HUES48 (cell line): ENCODE results near the gene PRR12.

ENCODE experiments used
- H3K27ac ChIP-seq: one replicate; pipeline ENCODE4 v1.7.0; 2013; ENCODE audit warnings: low read depth, low read length, inconsistent platforms
- H3K27me3 ChIP-seq: 2 replicates; pipeline ENCODE4 v1.6.1; 2013; ENCODE audit warnings: mild to moderate bottlenecking, low read length; ENCODE audit not compliant: control insufficient read depth, insufficient read depth
- H3K36me3 ChIP-seq: 2 replicates; pipeline ENCODE4 v1.6.1; 2013; ENCODE audit warnings: low read length; ENCODE audit not compliant: control insufficient read depth, insufficient read depth
- H3K4me1 ChIP-seq: 2 replicates; pipeline ENCODE4 v1.6.1; 2013; ENCODE audit warnings: mild to moderate bottlenecking, low read length; ENCODE audit not compliant: control insufficient read depth, insufficient read depth
- H3K4me3 ChIP-seq: 2 replicates; pipeline ENCODE4 v1.5.1; 2013; ENCODE audit warnings: mild to moderate bottlenecking, low read depth, low read length
- H3K9ac ChIP-seq: 2 replicates; pipeline ENCODE4 v1.6.1; 2013; ENCODE audit warnings: mild to moderate bottlenecking, low read depth, low read length, moderate library complexity
- H3K9me3 ChIP-seq: 2 replicates; pipeline ENCODE4 v1.6.1; 2013; ENCODE audit warnings: low read length; ENCODE audit not compliant: control insufficient read depth, insufficient read depth

PRR12 gene

DNA sequence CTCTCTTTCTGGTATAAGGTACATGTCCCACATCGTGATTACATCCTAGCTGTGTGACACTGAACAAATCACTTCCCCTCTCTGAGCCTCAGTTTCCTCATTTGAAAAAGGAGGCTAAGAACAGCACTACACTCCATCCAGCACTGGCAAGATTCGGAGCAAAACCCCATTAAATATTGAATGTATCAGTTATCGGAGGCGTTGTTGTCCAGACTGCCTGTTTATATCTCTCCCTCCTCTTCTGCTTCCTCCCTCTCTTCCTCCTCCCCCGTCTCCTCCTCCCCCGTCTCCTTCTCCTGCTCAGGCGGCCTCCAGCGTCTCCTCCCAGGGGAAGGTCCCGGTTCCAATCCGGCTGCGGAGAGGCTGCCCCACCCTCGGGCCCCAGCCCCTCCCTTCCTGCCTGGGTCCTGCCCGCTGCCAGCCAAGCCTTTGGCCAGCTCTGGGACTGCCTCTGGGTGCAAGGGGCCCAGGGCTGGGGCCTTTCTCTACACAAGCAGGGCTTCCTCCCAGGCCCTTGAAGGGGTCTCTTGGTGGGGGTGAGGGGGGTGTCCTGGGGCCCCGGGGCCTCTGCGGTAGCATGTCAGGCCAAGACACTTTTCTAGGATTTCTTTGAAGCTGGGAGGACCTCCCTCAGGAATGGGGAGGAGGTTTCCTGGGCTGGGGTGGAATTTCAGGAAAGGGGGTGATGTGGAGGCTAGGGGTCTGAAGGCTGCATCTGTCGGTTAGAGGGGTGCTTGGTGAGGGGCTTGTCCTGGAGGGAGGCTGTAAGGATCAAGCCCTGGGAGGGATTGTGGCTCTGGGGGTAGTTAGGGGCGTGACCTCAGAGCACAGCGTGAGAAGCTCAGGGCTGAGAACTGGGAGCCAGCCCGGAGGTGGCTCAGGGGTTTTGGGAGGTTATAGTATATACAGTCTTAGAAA is 47.1 kb downstream of the PRR12 start:
- Histone ChIP-seq H3K27me3 (no peaks in the 10 kb centered on the region), H3K9ac (no peak overlapping the region), H3K9me3 (no peaks in the 10 kb centered on the region), H3K4me3 (peak overlapping the region; percentile 54), H3K4me1 (peaks cover 20% of the 10 kb centered on the region), H3K27ac (peak overlapping the region; percentile 76), H3K36me3 (no peaks in the 10 kb centered on the region)

DNA sequence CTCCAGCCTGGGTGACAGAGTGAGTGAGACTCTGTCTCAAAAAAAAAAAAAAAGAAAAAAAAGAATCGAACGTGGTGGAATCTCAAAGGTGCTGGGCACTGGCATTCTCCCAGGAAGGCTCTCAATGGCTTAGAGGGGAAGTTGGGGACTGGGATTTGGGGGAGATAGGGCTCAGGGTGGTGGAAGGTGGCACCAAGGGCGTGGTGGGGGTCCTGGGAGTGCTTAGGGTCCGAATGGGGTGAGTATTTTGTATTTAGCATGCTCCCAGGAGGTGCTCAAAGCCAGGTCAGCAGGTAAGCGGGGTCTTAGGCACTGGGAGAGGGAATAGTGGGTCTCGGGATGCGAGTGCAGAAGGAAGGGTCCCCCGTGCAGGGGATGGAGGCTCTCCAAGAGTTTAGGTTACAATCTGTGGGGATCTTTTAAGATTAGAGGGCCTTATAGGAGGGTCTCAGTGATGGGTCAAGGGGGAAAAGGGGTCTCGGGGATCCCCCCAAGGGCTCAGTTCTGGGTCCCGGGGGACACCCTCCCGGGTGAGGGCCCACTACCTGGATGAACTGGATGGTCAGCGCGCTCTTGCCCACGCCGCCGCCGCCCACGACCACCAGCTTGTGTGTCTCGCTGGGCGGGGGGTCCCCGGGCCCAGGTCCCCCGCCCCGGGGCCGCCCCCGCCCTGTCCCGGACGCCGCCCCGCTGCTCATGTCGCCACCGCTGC is 48.6 kb downstream of the PRR12 start:
- Histone ChIP-seq H3K9me3 (no peaks in the 10 kb centered on the region), H3K4me1 (peaks cover 26% of the 10 kb centered on the region), H3K4me3 (peak overlapping the region; percentile 58), H3K36me3 (no peaks in the 10 kb centered on the region), H3K27ac (no peak overlapping the region), H3K9ac (no peak overlapping the region), H3K27me3 (no peaks in the 10 kb centered on the region)

- H3K9ac ChIP-seq: peak within 1 kb of the TSS; percentile 90
- peaks cover 26% of the 10 kb centered on the region for H3K4me1 ChIP-seq
- peak within 1 kb of the TSS; percentile 93 for H3K4me3 ChIP-seq
- H3K36me3 ChIP-seq: peaks cover 6% of the 10 kb centered on the region; the same call in 1 of the 2 replicates
- H3K27ac ChIP-seq: peak within 1 kb of the TSS; percentile 100
- no peaks in the 10 kb centered on the region for H3K9me3 ChIP-seq
- H3K27me3 ChIP-seq: no peaks in the 10 kb centered on the region
Measured at GRCh38 chr19:49640113-49640898, 49.3 kb downstream of the PRR12 start, which contains the start of gene RRAS. RRAS (minus strand) TSS chr19:49640143; CDS start chr19:49640098, 45 bp downstream.

GRCh38 chr19:49641688-49642491 is 50.9 kb downstream of the PRR12 start, which contains the start of gene SCAF1:
SCAF1 (plus strand) TSS chr19:49642209; CDS start chr19:49645027, 2,818 bp downstream.
- Histone ChIP-seq H3K4me3 (peak within 1 kb of the TSS; percentile 93), H3K27me3 (no peaks in the 10 kb centered on the region), H3K36me3 (peaks cover 22% of the 10 kb centered on the region), H3K4me1 (peaks cover 26% of the 10 kb centered on the region), H3K9me3 (no peaks in the 10 kb centered on the region), H3K9ac (peak within 1 kb of the TSS; percentile 90), H3K27ac (peak within 1 kb of the TSS; percentile 100)

GRCh38 chr19:49642492-49643035 is 51.6 kb downstream of the PRR12 start:
- no peaks in the 10 kb centered on the region for H3K27me3 ChIP-seq
- peak overlapping the region; percentile 86 for H3K9ac ChIP-seq
- H3K4me1 ChIP-seq: peaks cover 26% of the 10 kb centered on the region
- peaks cover 29% of the 10 kb centered on the region for H3K36me3 ChIP-seq
- H3K27ac ChIP-seq: peak overlapping the region; percentile 94
- H3K4me3 ChIP-seq: peak overlapping the region; percentile 93
- H3K9me3 ChIP-seq: no peaks in the 10 kb centered on the region

GRCh38 chr19:49643466-49643865 is 52.5 kb downstream of the PRR12 start:
- no peaks in the 10 kb centered on the region for H3K9me3 ChIP-seq
- no peak overlapping the region for H3K4me3 ChIP-seq
- H3K9ac ChIP-seq: no peak overlapping the region
- no peak overlapping the region for H3K27ac ChIP-seq
- H3K4me1 ChIP-seq: peaks cover 20% of the 10 kb centered on the region
- H3K36me3 ChIP-seq: peaks cover 34% of the 10 kb centered on the region
- H3K27me3 ChIP-seq: no peaks in the 10 kb centered on the region

- no peak overlapping the region for H3K4me3 ChIP-seq
- no peaks in the 10 kb centered on the region for H3K27me3 ChIP-seq
- no peak overlapping the region for H3K9ac ChIP-seq
- H3K9me3 ChIP-seq: no peaks in the 10 kb centered on the region
- peaks cover 52% of the 10 kb centered on the region for H3K36me3 ChIP-seq
- H3K4me1 ChIP-seq: peaks cover 18% of the 10 kb centered on the region
- no peak overlapping the region for H3K27ac ChIP-seq
Measured at GRCh38 chr19:49645592-49645991, 54.6 kb downstream of the PRR12 start.

DNA sequence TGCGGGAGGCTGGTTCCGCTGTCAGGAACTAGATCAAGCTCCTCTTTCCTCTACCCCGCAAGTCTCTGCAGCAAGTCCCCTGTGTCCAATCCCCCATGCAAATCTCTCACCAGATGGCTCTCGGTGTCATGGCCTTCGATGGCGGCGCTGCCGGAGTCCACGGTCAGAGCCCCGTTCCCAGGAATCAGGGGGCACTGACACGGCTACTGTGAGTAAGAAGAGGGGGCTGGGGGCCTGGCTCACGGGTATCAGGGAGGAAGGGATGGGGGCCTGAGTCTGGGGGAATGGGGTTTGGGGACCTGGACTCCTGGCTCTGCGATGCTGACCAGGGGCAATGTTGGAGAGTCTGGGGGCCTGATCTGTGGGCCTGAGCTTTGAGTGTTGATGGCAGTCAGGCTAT is 55.0 kb downstream of the PRR12 start:
- Histone ChIP-seq H3K27ac (no peak overlapping the region), H3K9me3 (no peaks in the 10 kb centered on the region), H3K4me3 (no peak overlapping the region), H3K36me3 (peaks cover 54% of the 10 kb centered on the region), H3K27me3 (no peaks in the 10 kb centered on the region), H3K9ac (no peak overlapping the region), H3K4me1 (peaks cover 15% of the 10 kb centered on the region)

GRCh38 chr19:49646586-49646985 is 55.6 kb downstream of the PRR12 start:
- H3K9me3 ChIP-seq: no peaks in the 10 kb centered on the region
- H3K4me3 ChIP-seq: no peak overlapping the region
- H3K9ac ChIP-seq: no peak overlapping the region
- H3K36me3 ChIP-seq: peaks cover 58% of the 10 kb centered on the region
- H3K27ac ChIP-seq: no peak overlapping the region
- H3K27me3 ChIP-seq: no peaks in the 10 kb centered on the region
- H3K4me1 ChIP-seq: peaks cover 9% of the 10 kb centered on the region
